ENCODE results near the gene NAT16.
A peak's percentile ranks its signal among the peaks of the same experiment; 100 is the strongest.

GRCh38 chr7:101121991-101122932 lies 57.8 kb downstream of the NAT16 start:
- TF ChIP-seq ATF3 (IDR thresholded peaks at IDR 0.05; ENCODE audit: borderline replicate concordance, extremely low read depth, low read depth, low read length) (no peak), HCFC1 (IDR thresholded peaks at IDR 0.05; ENCODE audit: low read length) (no peak), NRF1 (conservative IDR thresholded peaks at IDR 0.05; ENCODE audit: low read depth, low read length) (no peak), CREM (IDR thresholded peaks at IDR 0.05; ENCODE audit: low read depth) (no peak), SPI1 (IDR thresholded peaks at IDR 0.05; ENCODE audit: borderline replicate concordance, insufficient read depth, low read depth, low read length) (peak; percentile 33; the same call in 1 of the 2 replicates), CTCF (IDR thresholded peaks at IDR 0.05 in 2 of 3, conservative IDR thresholded peaks at IDR 0.05 in 1 of 3; ENCODE audit: control insufficient read depth in 2 of 3, extremely low read depth in 1 of 3, insufficient read depth in 1 of 3, low read depth in 3 of 3, low read length in 3 of 3) (no peak), ZBED1 (IDR thresholded peaks at IDR 0.05; ENCODE audit: borderline replicate concordance) (no peak)

Measured in GM12878 (cell line).